HepG2 (cell line): ENCODE measurements around the gene BFAR. TPM values are rescaled to one million over a fixed set of nuclear protein-coding genes. Genes with fewer than 3 reads are reported as not detected.

Experiments used
- ATAC-seq: fragments of 200-7000 bp; cut with Tn5 transposase; 3 replicates; pipeline ENCODE4 v1.9.1; 2020; ENCODE audit warnings: mild to moderate bottlenecking, moderate library complexity
- BruUV-seq: library from RNA; stranded (reverse); fragments of 400-500 nt; replicated peaks from 2 replicates; lab custom pipeline; 2021; lab: Mats Ljungman, UMichigan
- CTCF ChIA-PET: fragments of 300-600 bp; formaldehyde crosslinking; extraction: SDS; loops from one replicate; lab custom pipeline; 2021; ENCODE audit warnings: low total read pairs, inconsistent platforms, low intra/inter-chr PET ratio; lab: Yijun Ruan, JAX
- POLR2A ChIA-PET: fragments of 350-600 bp; sonication (Branson Sonifier 250); formaldehyde crosslinking; loops from one replicate; lab custom pipeline; 2020; ENCODE audit warnings: antibody characterized with exemption, inconsistent platforms; lab: Yijun Ruan, JAX
- DNase-seq: peaks from one replicate; pipeline ENCODE4 v3.0.0-alpha.2; 2015; ENCODE audit warnings: low spot score
- FAIRE-seq: peaks from 3 replicates; lab custom pipeline; 2011; peaks lifted over from hg19 to GRCh38; lab: Jason Lieb, UNC
- H2AFZ ChIP-seq: one replicate; pipeline ENCODE4 v1.6.1; 2011; ENCODE audit warnings: low read length, inconsistent platforms
- H3K27ac ChIP-seq: fragments of 300-600 bp; 3 replicates; pipeline ENCODE4 v1.8.0; 2011; ENCODE audit warnings: mixed run types, mild to moderate bottlenecking, mixed read lengths, low read length, inconsistent platforms; ENCODE audit not compliant: insufficient read depth; ENCODE audit errors: extremely low read length
- H3K27me3 ChIP-seq, 2 experiments: fragments of 200-600 bp in 1 of 2; 2 replicates in 1 of 2; 3 replicates in 1 of 2; pipeline versions ENCODE4 v1.6.0 to v1.8.0; 2011; ENCODE audit warnings: low read length in 2 of 2, mild to moderate bottlenecking in 2 of 2, moderate library complexity in 2 of 2, inconsistent platforms in 1 of 2; ENCODE audit not compliant: insufficient read depth in 2 of 2, control insufficient read depth in 1 of 2
- H3K36me3 ChIP-seq, 2 experiments: fragments of 200-600 bp in 1 of 2; replicated peaks in 1 of 2; 2 replicates in 1 of 2; 3 replicates in 1 of 2; pipeline versions ENCODE4 v1.5.1 to v1.8.0; 2011; ENCODE audit warnings: low read length in 2 of 2, inconsistent platforms in 1 of 2; ENCODE audit not compliant: insufficient read depth in 2 of 2, control insufficient read depth in 1 of 2
- H3K4me1 ChIP-seq: 2 replicates; pipeline ENCODE4 v1.5.1; 2012; ENCODE audit warnings: low read length, inconsistent platforms; ENCODE audit not compliant: insufficient read depth
- H3K4me2 ChIP-seq: 2 replicates; pipeline ENCODE4 v1.6.0; 2011; ENCODE audit warnings: low read depth, low read length, inconsistent platforms
- H3K4me3 ChIP-seq, 3 experiments: fragments of 200-600 bp in 1 of 3; sonication (generic), shearing (Covaris generic) in 1 of 3; replicated peaks in 1 of 3; 2 replicates each; pipeline ENCODE4 v1.5.1; 2011 to 2016; ENCODE audit warnings: low read length in 3 of 3, inconsistent platforms in 2 of 3, low read depth in 2 of 3, mild to moderate bottlenecking in 2 of 3, control low read depth in 1 of 3, mixed read lengths in 1 of 3; ENCODE audit not compliant: insufficient read depth in 1 of 3
- H3K79me2 ChIP-seq: one replicate; pipeline ENCODE4 v1.6.1; 2011; ENCODE audit warnings: low read length, inconsistent platforms; ENCODE audit not compliant: insufficient read depth
- H3K9ac ChIP-seq: 2 replicates; pipeline ENCODE4 v1.6.0; 2011; ENCODE audit warnings: mild to moderate bottlenecking, low read depth, low read length, inconsistent platforms; ENCODE audit not compliant: insufficient read depth
- H3K9me3 ChIP-seq: 2 replicates; pipeline ENCODE4 v1.5.1; 2012; ENCODE audit warnings: mild to moderate bottlenecking, low read length
- H4K20me1 ChIP-seq: 2 replicates; pipeline ENCODE4 v1.6.0; 2011; ENCODE audit warnings: inconsistent platforms, mild to moderate bottlenecking, low read length, moderate library complexity; ENCODE audit not compliant: insufficient read depth
- ARID3A ChIP-seq: IDR thresholded peaks from 2 replicates; pipeline ENCODE4 v1.6.1; 2012; ENCODE audit warnings: low read depth, low read length, improper control_type of control experiment
- ARID5B ChIP-seq: IDR thresholded peaks from 2 replicates; pipeline ENCODE4 v1.4.0; 2020; ENCODE audit warnings: mild to moderate bottlenecking, missing genetic modification reagents
- NFIB ChIP-seq: sonication (generic); formaldehyde crosslinking; IDR thresholded peaks from 2 replicates; pipeline ENCODE4 v1.9.0; 2021; ENCODE audit warnings: missing genetic modification reagents, mild to moderate bottlenecking, borderline replicate concordance
- PREB ChIP-seq: sonication (generic); formaldehyde crosslinking; IDR thresholded peaks from 2 replicates; pipeline ENCODE4 v1.4.0; 2020; ENCODE audit warnings: missing genetic modification reagents
- SAP130 ChIP-seq: IDR thresholded peaks from 2 replicates; pipeline ENCODE4 v1.6.1; 2016; ENCODE audit warnings: low read depth
- SMYD3 ChIP-seq: sonication (generic); formaldehyde crosslinking; IDR thresholded peaks from 2 replicates; pipeline ENCODE4 v1.8.1; 2023; ENCODE audit warnings: mild to moderate bottlenecking, missing genetic modification reagents
- WGBS: methylation state at CpG from one replicate; pipeline ENCODE4 v1.1.6; 2017; ENCODE audit warnings: low lambda C conversion rate; 5-methylcytosine and 5-hydroxymethylcytosine counted together
- in situ Hi-C: cut with HindIII; loops from 2 replicates; pipeline ENCODE4 v1.10.0; 2017; ENCODE audit warnings: low pct_unique_long_range_greater_than_20kb; ENCODE audit not compliant: extremely low pct_ligation_motif_present
- intact Hi-C: fragments of 100-400 bp; cut with micrococcal nuclease; formaldehyde crosslinking; loops from one replicate; pipeline ENCODE4 v1.10.0; 2022; ENCODE audit not compliant: unreplicated experiment
- polyA plus RNA-seq, 8 experiments: library from polyadenylated mRNA; depleted of rRNA in 3 of 8; stranded (reverse) in 7 of 8; unstranded in 1 of 8; fragments of >200 nt; fragmentation: Illumina TruSeq in 4 of 8; extraction: Trizol in 4 of 8; gene quantifications; 2 replicates each; pipeline versions ENCODE4 v1.2.1 to v1.2.3, GENCODE V29; 2011 to 2016; ENCODE audit warnings: low read depth in 4 of 8, missing spikeins in 1 of 8, mixed read lengths in 1 of 8; ENCODE audit not compliant: insufficient read depth in 1 of 8
- total RNA-seq, 5 experiments: library from RNA; depleted of rRNA; stranded (reverse); fragments of >200 nt; fragmentation: Illumina TruSeq; extraction: Trizol; gene quantifications; 2 replicates each; pipeline ENCODE4 v1.2.3, GENCODE V29; 2016; ENCODE audit warnings: low read depth in 1 of 5

The BFAR gene
- total and polyA plus RNA-seq, 2 of the 13 experiments (the other 11 are each of a cell fraction or from before 2014, with no cell fraction given) = 96.9 to 120 TPM

- CTCF ChIA-PET = no interaction called here
- ATAC-seq = no peak
- no peak for DNase-seq
- FAIRE-seq = no peak
- WGBS = 96% methylated on average over 4 of the region's 4 CpGs
- no peak overlapping the region for H2AFZ ChIP-seq
- intact Hi-C loops = no loop called here
- H4K20me1 ChIP-seq = no peaks in the 10 kb centered on the region
- no peak overlapping the region for H3K9ac ChIP-seq
- peak overlapping the region; percentile 41 for H3K27ac ChIP-seq
- no peaks in the 10 kb centered on the region for H3K79me2 ChIP-seq
- POLR2A ChIA-PET = interaction anchor here (0.9 kb wide), 1 partner anchor 26 kb away, joined by 3 read pairs; no protein-coding TSS in a partner anchor
- TF ChIP-seq PREB (CRISPR knock-in tag) (no peak), SMYD3 (CRISPR knock-in tag) (peak; percentile 27; the same call in 1 of the 2 replicates), SAP130 (CRISPR knock-in tag) (no peak), NFIB (CRISPR knock-in tag) (no peak)
- peaks cover 33% of the 10 kb centered on the region for H3K4me1 ChIP-seq
- BruUV-seq = no TSS peak
- peaks cover 28 to 76% of the 10 kb centered on the region in 2 experiments for H3K36me3 ChIP-seq
- no peaks in the 10 kb centered on the region for H3K27me3 ChIP-seq
- peak overlapping the region; percentile 14; the same call in 1 of the 2 replicates for H3K4me2 ChIP-seq
- H3K4me3 ChIP-seq = no peak overlapping the region
- no peaks in the 10 kb centered on the region for H3K9me3 ChIP-seq
- in situ Hi-C loops = no loop called here
Observed at GRCh38 chr16:14608111-14608566, 24.6 kb upstream of the BFAR start.

- ATAC-seq (peak; percentile 69), DNase-seq (peak; percentile 77), FAIRE-seq (peak; percentile 44)
- Histone ChIP-seq H3K4me2 (peak overlapping the region; percentile 14), H3K9me3 (no peaks in the 10 kb centered on the region), H3K9ac (0 out of 2 replicates have a peak overlapping the region, but pooled peaks have one; percentile 1), H3K4me1 (peaks cover 33% of the 10 kb centered on the region), H3K79me2 (no peaks in the 10 kb centered on the region), H4K20me1 (no peaks in the 10 kb centered on the region), H2AFZ (no peak overlapping the region), H3K36me3 (peaks cover 27 to 75% of the 10 kb centered on the region in 2 experiments), H3K27ac (peak overlapping the region; percentile 41), H3K27me3 (no peaks in the 10 kb centered on the region), H3K4me3 (no peak overlapping the region)
- intact Hi-C loops (no loop called here), in situ Hi-C loops (no loop called here)
- TSS peak; percentile 39 for BruUV-seq
- CTCF ChIA-PET = no interaction called here
- WGBS = 57% methylated on average over 6 of the region's 6 CpGs
- POLR2A ChIA-PET = interaction anchor here (0.8 to 1.6 kb wide), 2 partner anchors 21 to 23 kb away, joined by 3 to 4 read pairs; no protein-coding TSS in a partner anchor
- 0 out of 2 replicates have a peak, but pooled peaks have one; percentile 51 for TF ChIP-seq ARID3A
- peak; percentile 77; the same call in 1 of the 2 replicates for TF ChIP-seq ARID5B (CRISPR knock-in tag)
Observed at GRCh38 chr16:14608604-14609003, 24.1 kb upstream of the BFAR start.
